NCI-H1105 treated with DMSO at 0.1 percent for 48 hours (cell line): ENCODE data around the gene DISC1.

ENCODE experiments used
- DNase-seq: peaks from one replicate; lab custom pipeline; 2025; lab: John Stamatoyannopoulos, UW

DISC1 gene

DNA sequence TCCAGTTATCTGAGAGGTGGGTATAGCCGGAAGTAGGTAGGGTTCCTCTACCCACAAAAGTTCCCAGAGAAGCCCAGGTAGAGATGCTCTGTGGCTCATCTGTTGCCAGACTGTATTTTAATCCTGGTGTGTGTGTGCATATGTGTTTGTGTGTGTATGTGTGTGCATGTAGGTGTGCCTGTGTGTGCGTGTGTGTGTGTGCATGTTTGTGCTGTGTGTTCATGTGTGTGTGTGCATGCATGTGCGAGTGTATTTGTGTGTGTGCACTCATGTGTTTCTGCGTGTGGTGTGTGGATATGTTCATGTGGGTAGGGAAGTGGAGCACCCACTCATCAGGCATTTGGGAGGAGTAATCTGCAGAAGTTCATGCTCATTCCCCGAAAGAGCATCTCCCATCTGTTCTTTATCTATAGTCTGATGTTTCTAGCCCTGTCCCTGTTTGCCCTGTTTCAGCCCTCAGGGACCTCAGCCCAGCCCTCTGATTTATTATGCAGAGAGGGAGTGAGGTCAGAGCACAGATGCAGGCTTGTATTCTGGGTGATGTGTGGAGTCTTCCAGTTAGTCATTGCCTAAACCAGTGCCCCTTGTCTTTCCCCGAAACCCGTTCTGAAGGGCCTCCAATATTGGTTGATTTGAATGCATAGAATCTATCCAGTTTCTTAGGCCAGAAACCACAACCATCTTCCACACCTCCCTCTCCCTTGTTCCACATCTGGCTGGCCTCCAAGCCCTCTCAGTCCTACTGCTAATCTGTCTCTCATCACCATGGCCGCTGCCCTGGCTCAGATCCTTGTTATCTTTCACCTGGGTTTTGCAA, 69.1 kb downstream of the DISC1 start:
- peak; percentile 56 for DNase-seq

DNA sequence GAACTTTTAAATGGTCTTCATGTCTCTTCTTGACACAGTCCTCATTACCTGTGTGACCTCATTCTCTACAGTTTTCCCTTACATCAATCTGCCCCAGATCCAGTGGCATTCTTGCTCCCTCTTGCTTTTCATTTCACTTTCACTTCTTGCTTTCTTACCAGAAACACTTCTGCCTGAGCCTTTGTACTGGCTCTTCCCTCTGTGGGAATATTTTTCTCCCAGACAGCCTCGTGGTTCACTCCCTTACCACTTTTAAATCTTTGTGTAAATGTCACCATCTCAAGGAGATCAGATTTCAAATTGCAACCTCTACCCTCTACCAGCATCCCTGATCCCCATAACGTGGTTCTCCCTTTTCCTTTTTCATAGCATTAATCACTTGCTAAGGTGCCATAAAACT, 73.2 kb downstream of the DISC1 start:
- DNase-seq: no peak

DNA sequence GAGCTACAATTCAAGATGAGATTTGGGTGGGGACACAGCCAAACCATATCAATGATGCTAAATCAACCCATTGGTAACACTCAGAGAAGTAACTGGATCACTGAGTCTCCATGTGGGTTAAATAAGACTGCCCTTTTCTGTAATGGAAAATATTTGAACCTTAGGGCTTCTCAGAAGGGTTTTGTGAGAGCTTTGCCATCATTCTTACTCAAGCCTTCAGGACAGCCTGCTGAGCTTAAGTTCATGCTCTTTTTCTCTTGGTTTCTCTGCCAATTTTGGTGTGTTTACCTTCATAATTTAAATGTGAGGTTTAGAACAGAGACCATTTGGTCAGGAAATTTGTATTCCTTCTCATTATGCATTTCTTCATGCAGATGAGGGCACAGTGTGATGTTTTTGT, 74.7 kb downstream of the DISC1 start:
- no peak for DNase-seq

DNA sequence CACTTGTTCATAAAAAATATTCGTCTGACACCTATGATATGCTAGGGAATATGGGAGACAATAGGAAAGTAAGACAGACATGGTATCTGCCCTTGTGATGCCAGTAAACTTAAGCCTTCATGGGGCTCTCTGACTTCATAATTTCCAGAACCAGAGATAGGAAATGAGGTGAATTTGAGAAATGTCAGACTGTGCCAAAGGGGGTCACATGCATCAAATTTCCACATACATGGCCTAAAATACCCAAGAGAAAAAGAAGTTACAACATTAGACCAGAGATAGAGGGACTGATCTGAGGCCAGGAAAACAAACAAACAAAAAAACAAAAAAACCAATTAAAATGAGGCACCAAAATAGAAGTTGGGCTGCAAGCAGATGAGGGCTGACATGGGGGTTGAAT, 75.7 kb downstream of the DISC1 start:
- DNase-seq: no peak

DNA sequence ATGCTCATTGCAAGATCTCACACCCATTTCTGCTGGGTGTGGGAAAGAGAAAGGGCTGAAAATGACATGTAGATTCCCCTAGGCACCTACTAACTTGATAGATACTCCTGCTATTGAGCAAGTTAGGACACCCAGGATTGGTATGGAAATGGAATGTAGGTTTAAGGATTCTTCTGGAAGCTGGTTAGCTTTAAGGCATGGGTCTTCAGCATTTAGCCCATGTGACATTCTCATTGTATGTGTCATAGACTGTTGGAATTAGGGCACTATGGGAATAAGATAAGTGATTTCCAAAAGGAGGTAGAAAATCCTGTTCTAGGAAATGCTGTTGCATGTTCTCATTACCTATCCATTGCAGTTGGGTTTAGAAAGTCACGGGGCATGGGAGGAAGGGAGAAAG, 76.2 kb downstream of the DISC1 start:
- no peak for DNase-seq

DNA sequence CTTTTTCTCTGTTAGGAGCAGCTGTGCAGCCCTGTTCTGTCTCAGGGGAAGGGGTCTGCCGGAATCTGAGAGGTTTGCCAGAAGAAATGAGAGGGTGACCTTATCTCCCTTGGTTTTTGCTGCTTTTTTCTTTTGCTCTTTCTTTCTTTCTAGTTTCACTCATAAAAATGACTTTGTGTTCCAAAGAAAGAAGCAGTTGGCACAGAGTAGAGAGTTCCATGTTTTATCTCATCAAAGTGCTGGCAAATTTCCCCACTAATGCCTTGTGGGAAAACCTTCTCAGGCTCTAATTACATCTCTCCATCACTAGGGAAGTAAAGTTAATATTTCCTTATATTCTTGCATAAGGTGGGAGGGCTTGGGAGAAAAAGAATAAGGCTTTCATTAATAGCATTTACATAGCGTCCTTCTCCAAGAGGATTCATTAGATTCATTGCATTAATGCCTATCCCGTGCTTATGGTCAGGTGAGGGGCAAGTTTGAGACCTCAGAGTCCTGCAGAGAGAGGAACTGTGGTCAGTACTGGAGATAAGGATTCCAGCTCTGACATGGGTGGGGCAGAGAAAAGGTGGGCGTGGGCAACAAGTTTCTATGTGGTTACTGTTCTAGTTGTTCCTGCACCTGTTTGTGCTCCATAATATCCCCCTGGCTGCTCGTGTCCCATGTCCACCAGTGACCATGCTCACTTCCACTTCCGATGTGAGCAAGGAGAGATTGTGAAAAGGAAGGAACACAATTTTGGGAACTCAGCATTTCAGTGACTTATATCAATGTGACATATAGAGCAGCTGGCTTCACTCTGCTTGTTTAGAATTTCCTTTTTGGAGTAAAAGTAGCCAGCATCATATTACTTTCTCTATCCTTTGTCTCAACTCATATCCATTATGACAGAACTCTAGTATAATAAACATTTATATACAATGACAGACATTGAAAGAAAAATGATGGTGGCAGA, 79.5 kb downstream of the DISC1 start:
- DNase-seq: no peak

DNA sequence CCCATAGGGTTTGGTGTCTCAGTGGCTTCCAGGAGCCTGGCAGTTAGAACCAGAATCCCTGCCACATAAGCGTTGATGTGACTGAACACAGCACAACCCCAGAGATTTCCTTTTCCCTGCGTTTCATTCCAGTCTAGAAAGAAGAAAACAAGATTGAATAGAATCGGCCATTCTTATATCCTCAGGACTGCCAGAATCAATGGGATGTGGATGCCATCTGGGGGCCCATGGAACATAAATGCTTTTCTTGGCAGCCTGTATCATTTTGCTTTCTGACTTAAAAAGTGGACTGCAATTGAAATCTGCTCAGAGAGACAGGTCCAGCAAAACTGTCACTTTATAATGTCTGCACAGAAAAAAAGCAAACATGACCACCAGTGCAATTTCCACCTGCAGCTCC, 80.3 kb downstream of the DISC1 start:
- no peak for DNase-seq

DNA sequence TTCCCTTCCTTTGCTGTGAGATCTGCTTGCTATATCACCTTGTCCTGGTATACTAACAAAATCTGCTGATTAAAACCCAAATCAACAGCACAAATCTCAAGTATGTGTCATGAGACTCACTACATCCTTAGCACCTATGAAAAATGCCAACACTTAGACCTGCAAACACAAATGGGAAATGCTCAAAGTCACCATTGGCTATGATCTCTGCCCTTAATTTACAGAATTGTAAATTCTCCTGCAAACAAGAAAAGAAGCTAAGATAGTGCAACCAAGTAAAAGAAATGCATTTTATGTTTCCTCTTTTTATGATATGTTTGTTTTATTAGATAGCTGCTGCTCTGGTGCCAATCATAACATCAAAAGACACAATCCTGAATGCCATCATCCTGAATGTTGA, 80.8 kb downstream of the DISC1 start:
- DNase-seq: no peak

DNA sequence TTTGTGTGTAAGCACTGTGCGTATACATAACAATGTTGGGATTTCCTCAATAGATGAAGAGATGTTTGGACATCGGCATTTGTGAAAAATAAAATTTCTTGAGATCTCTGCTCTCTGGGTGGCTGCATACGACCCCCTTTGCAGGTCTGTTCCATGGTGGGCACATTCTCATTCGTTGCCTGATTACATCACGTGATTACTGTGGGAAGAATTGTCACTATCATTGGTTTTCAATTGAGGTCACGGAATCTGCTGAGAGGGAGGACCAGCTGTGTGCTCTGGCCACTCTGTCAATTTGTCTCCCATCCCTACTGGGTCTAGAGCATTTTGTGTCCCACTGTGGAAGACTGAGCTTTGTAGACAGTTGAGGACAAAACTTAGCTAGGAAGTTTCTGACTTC, 81.8 kb downstream of the DISC1 start:
- DNase-seq: no peak

DNA sequence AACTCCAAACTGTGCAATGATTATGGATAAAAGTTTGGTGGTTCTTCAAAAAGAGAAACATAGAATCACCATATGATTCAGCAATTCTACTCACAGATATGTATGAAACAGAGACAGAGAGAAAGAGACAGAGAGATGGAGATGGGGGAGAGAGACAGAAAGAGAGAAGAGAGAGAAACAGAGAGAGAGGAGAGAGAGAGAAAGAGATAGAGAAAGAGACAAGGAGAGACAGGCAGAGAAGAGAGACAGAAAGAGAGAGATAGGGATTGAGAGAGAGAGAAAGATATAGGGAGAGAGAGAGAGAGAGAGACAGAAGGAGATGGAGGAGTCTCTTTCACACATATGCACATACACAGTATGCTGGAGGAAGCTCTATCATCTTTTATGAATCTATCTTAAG, 87.8 kb downstream of the DISC1 start:
- no peak for DNase-seq

DNA sequence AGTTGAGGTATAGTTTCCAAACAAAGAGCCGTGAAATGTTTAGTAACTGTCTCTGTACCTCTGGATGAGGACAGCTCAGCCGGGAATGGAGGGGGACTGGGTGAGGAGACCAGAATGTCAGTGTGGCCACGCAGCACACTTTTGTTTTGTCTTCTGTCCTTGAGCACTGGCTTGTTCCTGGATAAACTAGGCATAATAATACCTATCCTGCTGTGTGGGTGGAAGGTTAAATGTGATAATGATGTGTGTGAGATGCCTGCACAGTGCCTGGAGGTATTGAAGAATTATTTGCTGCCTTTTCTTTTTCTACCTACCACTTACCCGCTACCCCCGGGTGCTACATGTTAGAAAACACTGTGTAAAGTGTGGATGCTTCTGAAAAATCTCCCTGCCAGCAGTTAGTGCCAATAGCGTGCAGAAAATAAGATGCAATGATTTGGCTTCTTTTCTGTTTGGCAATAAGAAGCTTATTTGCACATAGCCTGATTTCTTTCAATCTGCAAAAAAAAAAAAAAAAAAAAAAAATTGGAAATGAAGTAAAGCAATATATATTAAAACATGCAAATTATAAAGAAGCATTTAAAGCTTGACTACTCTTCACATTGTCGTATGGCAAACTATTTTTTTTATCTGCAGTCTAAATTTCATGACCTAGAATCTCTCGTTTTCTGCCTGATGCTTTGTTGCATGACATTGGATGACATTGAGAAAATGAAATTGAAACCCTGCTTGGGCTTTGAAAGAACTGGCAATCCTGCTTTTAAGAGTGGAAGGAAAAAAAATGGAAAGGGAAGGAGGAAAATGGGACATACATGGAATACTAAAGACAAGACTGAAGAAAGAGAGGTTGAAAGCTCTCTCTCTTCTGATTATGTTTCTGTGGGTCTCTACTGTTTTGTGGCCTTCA, 89.5 kb downstream of the DISC1 start:
- no peak for DNase-seq

DNA sequence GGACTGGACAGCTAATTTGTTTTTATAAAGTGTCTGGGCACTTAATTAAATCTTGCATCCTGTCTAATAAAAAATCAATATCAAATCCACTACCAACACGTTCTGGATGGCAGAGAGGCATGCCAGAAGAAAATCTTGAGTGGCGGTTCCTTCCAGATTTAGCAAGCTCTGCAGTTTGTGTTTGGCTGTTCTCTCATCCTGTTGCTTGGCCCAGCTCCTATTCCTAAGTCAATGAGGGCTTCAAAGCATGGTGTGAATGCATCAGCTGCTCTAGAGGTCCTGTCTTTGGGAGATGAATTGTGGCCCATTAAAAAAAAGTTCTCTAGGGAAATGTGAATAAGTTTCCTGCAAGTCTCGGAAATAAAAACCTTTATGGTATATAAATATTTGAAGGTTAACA, 90.3 kb downstream of the DISC1 start:
- DNase-seq: no peak

DNA sequence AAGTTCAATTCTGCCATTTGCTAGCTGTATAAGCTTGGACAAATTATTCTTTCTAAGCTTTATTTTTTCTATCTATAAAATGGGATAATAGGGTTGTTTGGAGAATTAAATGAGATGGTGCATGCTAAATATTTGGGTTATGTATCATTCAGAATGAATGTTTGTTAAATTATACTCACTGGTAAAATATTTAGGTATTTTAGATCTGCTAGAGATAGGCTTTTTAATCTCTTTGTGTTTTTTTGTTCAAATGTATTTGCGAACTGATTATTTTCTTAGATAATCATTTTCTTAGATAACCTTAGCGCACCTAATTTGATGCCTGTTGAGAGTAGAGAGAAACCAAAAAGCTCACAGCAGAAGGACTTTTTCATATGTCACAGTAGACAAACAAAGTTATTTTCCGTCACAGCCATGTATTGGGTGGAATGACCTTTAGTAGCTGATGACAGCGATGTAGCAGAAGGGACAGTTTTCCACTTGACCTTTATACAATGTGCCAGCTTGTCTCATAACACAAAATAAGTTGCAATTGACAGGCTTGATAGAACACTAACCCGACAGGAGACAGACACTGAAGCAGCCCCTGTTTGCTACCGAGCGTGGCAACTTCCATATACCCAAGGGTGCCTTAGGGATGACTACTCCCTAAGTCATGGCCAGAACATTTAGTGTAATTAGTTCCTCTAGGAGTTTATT, 93.0 kb downstream of the DISC1 start:
- DNase-seq: no peak

DNA sequence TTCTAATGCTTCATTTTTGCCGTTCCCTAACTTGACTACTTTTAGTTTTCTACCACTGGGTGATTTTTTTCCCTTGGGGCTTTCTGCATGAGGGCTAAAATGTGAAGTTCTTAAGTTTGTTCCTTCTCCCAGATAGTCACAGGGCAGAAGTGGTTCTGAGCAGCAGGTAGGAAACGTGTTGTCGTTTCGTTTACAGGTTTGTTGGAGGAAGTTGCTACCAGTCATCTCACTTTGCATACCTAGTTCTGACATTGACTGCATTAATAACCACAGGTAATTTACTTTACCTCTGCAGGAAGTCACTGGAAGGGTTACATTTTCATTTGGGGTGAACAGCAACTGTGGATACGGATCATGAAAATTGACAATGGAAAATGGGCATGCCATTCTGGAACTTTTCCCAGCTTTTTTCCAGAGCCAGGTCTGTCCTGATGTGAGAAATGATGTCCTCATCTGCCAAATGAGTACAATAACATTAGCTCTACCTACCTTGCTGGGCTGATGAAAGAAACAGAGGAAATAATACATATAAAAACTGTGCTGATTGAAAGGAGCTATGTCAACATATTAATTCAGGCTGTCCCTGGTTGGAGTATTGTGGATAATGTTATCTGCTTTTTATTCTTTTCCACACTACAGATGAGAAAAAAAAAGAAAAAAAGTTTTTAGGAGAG, 94.2 kb downstream of the DISC1 start:
- no peak for DNase-seq

DNA sequence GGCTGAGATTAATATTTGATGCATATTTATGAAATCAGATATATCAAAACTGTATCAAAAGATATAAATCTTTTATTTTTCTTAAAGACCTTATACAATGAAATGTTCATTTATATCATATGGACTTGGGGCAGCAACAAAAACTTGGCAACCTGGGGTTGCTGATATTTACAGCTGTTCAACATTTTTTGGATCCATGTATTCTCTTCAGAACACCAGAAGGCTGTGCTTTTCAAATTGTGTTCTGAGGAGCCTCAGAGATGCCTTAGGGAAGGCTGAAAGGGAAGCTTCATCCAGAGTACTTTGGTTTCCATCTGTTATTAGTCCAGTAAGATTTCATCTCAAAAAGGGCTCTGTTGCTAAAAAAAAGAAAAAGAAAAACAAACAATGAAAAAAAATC, 94.8 kb downstream of the DISC1 start:
- DNase-seq: no peak

DNA sequence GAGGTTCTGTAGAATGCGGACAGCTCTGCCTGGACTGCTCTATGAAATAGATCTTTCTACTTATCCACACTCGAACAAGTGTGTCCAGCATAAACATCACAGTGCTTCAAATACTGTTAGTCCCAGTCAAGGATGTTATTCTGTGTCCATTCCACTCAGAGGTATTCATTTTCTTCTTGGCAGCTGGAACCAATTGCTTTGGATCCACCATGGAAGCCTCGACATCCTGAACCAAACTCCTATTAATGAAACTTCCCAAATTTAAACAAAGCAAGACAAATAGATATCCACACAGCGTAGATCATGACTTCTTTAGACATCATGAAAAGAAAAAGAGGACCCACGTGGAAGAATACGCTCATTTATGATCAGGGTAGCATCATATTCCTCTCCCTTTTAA, 95.8 kb downstream of the DISC1 start:
- no peak for DNase-seq

DNA sequence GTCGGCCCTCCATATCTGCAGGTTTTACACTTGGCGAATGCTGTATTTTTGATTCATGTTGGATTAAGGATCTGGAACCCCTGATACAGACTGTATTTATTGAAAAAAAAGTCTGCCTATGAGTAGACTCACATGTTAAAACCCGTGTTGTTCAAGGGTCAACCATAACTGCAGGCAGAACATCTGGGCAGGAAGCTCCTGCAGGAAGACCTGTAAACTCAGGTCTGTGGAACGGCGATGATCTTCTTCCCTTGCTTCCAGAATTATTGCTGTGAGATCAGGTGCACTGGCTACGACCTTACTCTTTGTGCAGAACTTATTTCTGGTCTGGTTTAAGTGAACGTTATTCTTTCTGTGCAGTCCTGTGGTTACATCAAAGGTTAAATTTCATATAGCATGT, 96.6 kb downstream of the DISC1 start:
- DNase-seq: no peak

DNA sequence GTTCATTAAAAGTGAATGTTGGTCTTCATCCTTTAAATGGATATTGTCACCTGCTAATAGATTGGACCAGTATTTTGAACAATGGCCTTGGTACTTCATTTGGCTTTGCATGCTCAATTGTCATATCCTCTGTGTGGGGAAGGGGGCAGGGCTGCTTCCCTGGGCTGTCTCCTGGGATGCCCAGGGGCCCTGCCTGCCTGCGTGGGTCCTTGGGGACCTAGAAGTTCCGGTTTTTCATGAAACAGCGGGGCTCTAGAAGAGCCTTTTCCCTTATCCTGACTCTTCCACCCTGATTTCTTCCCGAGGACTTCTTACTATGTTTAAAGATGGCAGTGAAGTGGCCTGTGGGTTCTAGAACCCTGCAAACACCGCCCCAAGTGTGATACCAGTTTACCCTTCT, 97.5 kb downstream of the DISC1 start:
- no peak for DNase-seq

DNA sequence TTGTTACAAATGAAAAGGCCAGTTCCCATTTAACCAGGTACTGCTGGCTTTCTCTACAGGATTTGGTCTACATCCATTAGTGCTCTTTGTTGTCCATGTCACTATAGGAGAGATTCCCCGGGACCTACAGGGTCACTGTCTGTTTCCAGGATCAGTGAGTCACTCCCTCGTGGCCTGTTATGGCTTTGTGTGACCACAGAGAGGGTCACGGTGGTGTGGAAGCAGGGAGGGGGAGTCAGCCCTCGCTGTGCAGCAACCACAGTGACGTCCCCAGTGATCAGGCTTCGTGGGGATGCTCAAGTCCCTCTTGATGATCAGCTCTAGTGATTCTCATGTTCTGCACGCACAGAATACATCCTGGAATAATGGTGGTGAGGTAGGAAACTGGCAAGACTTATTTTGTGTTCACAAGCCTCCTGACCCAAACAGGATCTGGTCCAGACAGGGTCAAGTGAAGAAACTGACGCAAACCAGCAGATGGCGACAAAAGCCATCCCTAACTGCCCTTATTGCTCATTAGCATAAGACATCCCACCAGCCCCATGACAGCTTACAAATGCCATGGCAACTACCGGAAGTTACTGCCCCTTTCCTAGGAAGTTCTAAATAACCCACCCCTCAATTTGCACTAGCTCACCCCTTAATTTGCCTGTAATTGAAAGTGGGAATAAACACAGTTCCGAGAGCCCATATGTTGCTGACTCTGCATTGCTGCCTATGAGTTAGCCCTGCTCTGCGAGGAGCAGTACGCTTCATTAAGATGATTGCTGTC, 98.5 kb downstream of the DISC1 start:
- peak; percentile 6 for DNase-seq

DNA sequence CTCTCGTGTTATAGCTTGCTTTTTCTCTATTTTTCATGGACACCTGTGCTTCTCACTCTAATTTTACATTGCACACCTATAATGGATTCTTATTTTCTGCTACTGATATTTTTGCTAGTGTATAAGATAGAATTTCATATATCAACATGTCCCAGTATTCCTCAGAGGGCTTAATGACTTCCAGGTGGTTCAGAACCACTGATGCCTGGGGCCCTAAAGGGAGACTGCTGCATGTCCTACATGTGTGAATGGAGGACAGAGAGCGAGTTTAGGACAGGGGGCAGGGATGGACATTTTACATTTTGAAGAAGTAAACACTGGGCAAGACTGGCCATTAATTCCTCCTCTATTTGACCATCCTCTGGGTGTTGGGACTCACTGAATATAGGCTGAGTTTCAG, 100.6 kb downstream of the DISC1 start:
- DNase-seq: no peak
